Liver (tissue), 3 donors: ENCODE measurements around the gene ITCH.

Source experiments
- TAF1 ChIP-seq: conservative IDR thresholded peaks from 2 replicates; pipeline ENCODE4 v1.6.1; 2016; ENCODE audit warnings: antibody characterized with exemption, mild to moderate bottlenecking
- TF ChIP-seq, protein P1 (sequence below): IDR thresholded peaks from 2 replicates; pipeline ENCODE4 v1.6.1; 2016; ENCODE audit warnings: antibody characterized with exemption
- TF ChIP-seq, protein P2 (sequence below): IDR thresholded peaks from 2 replicates; pipeline ENCODE4 v1.6.1; 2016; ENCODE audit warnings: antibody characterized with exemption
- TF ChIP-seq, protein P3 (sequence below): fragments of 150-350 bp; IDR thresholded peaks from 2 replicates; pipeline ENCODE4 v1.5.1; 2017; ENCODE audit warnings: improper control_type of control experiment, low read depth, low read length; ENCODE audit not compliant: missing input control
- donor health status: healthy.
- donor health status: healthy.

DNA sequence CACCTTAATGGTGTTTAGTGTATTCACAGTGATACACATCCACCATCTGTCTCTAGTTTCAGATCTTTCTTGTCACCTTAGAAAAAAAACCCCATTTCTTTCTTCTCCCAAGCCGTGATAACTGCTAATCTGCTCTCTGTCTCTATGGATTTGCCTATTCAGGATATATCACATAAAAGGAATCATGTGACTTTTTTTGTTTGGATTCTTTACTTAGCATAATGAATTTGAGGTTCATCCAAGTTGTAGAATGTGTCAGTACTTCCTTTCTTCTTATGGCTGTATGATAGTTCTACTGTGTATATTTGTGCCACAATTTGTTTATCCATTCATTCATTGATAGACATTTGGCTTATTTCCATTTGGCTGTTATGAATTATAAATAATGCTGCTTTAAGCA, 57.1 kb downstream of the ITCH start:
- TF ChIP-seq, protein P1, sequence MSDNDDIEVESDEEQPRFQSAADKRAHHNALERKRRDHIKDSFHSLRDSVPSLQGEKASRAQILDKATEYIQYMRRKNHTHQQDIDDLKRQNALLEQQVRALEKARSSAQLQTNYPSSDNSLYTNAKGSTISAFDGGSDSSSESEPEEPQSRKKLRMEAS = no peak
- TF ChIP-seq, protein P2, sequence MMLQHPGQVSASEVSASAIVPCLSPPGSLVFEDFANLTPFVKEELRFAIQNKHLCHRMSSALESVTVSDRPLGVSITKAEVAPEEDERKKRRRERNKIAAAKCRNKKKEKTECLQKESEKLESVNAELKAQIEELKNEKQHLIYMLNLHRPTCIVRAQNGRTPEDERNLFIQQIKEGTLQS = no peak
- TF ChIP-seq, protein P3, sequence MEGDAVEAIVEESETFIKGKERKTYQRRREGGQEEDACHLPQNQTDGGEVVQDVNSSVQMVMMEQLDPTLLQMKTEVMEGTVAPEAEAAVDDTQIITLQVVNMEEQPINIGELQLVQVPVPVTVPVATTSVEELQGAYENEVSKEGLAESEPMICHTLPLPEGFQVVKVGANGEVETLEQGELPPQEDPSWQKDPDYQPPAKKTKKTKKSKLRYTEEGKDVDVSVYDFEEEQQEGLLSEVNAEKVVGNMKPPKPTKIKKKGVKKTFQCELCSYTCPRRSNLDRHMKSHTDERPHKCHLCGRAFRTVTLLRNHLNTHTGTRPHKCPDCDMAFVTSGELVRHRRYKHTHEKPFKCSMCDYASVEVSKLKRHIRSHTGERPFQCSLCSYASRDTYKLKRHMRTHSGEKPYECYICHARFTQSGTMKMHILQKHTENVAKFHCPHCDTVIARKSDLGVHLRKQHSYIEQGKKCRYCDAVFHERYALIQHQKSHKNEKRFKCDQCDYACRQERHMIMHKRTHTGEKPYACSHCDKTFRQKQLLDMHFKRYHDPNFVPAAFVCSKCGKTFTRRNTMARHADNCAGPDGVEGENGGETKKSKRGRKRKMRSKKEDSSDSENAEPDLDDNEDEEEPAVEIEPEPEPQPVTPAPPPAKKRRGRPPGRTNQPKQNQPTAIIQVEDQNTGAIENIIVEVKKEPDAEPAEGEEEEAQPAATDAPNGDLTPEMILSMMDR = no peak
- no peak for TF ChIP-seq TAF1
